IPS DF 6.9 (cell line): ENCODE data around the gene GPC1.

Experiments
- DNase-seq: peaks from one replicate; pipeline ENCODE4 v3.0.0-alpha.2; 2013; ENCODE audit warnings: low read depth, low spot score
- H3K27ac ChIP-seq: one replicate; pipeline ENCODE4 v1.5.1; 2013; ENCODE audit warnings: low read length, control low read depth
- H3K27me3 ChIP-seq: 2 replicates; pipeline ENCODE4 v1.6.1; 2013; ENCODE audit warnings: mild to moderate bottlenecking, low read length; ENCODE audit not compliant: control insufficient read depth, insufficient read depth
- H3K36me3 ChIP-seq: 2 replicates; pipeline ENCODE4 v1.6.1; 2013; ENCODE audit warnings: low read length; ENCODE audit not compliant: control insufficient read depth, insufficient read depth
- H3K4me1 ChIP-seq: 2 replicates; pipeline ENCODE4 v1.6.1; 2013; ENCODE audit warnings: low read length; ENCODE audit not compliant: control insufficient read depth, insufficient read depth
- H3K4me3 ChIP-seq: 2 replicates; pipeline ENCODE4 v1.5.1; 2013; ENCODE audit warnings: mild to moderate bottlenecking, low read length
- H3K9me3 ChIP-seq: 2 replicates; pipeline ENCODE4 v1.6.1; 2013; ENCODE audit warnings: low read length, inconsistent platforms; ENCODE audit not compliant: control insufficient read depth, insufficient read depth
- WGBS: extraction: QIAGEN DNeasy Blood & Tissue Kit; methylation state at CpG from one replicate; pipeline ENCODE4 v1.1.7; 2013; ENCODE audit warnings: mixed read lengths, missing lambda C conversion rate; ENCODE audit not compliant: insufficient read length, insufficient coverage; 5-methylcytosine and 5-hydroxymethylcytosine counted together

Gene GPC1

GRCh38 chr2:240431661-240432424 lies 3.6 kb upstream of the GPC1 start:
- Histone ChIP-seq H3K4me3 (no peak overlapping the region), H3K9me3 (no peaks in the 10 kb centered on the region), H3K27me3 (peaks cover 2% of the 10 kb centered on the region), H3K36me3 (no peaks in the 10 kb centered on the region), H3K4me1 (peaks cover 3% of the 10 kb centered on the region), H3K27ac (no peak overlapping the region)
- no peak for DNase-seq
- no CpG with 5 or more reads among the region's 12 CpGs for WGBS

- H3K27ac ChIP-seq, result no peak overlapping the region
- DNase-seq, result no peak
- no CpG with 5 or more reads among the region's 9 CpGs for WGBS
These were observed 3.0 kb upstream of the GPC1 start for GRCh38 chr2:240432430-240432819.

GRCh38 chr2:240432820-240433801 lies 2.4 kb upstream of the GPC1 start:
- DNase-seq, result no peak
- no peak overlapping the region for H3K4me3 ChIP-seq
- H3K9me3 ChIP-seq, result no peaks in the 10 kb centered on the region
- no CpG with 5 or more reads among the region's 34 CpGs for WGBS
- peaks cover 15% of the 10 kb centered on the region for H3K27me3 ChIP-seq
- H3K36me3 ChIP-seq, result no peaks in the 10 kb centered on the region
- peaks cover 7% of the 10 kb centered on the region for H3K4me1 ChIP-seq
- H3K27ac ChIP-seq, result no peak overlapping the region

More at GRCh38 chr2:240432430-240432819, 3.0 kb upstream of the GPC1 start:
- Histone ChIP-seq H3K4me3 (no peak overlapping the region), H3K4me1 (peaks cover 5% of the 10 kb centered on the region), H3K36me3 (no peaks in the 10 kb centered on the region), H3K27me3 (peaks cover 8% of the 10 kb centered on the region), H3K9me3 (no peaks in the 10 kb centered on the region)

- no peak overlapping the region for H3K27ac ChIP-seq
- peaks cover 8% of the 10 kb centered on the region for H3K4me1 ChIP-seq
- H3K27me3 ChIP-seq, result peaks cover 15% of the 10 kb centered on the region
- DNase-seq, result no peak
- no peaks in the 10 kb centered on the region for H3K36me3 ChIP-seq
- peak overlapping the region; percentile 79; the same call in 1 of the 2 replicates for H3K4me3 ChIP-seq
- no CpG with 5 or more reads among the region's 16 CpGs for WGBS
- H3K9me3 ChIP-seq, result no peaks in the 10 kb centered on the region
These were observed 1.3 kb upstream of the GPC1 start for GRCh38 chr2:240433973-240434727.

- peaks cover 15% of the 10 kb centered on the region for H3K27me3 ChIP-seq
These were observed 571 bp upstream of the GPC1 start for GRCh38 chr2:240434728-240435456.

GRCh38 chr2:240435948-240436682 lies 652 bp downstream of the GPC1 start:
- Histone ChIP-seq H3K27ac (no peak overlapping the region), H3K9me3 (no peaks in the 10 kb centered on the region), H3K36me3 (no peaks in the 10 kb centered on the region), H3K27me3 (peaks cover 15% of the 10 kb centered on the region), H3K4me3 (peak overlapping the region; percentile 80), H3K4me1 (peaks cover 8% of the 10 kb centered on the region)
- no peak for DNase-seq
- no CpG with 5 or more reads among the region's 88 CpGs for WGBS

More at GRCh38 chr2:240434728-240435456, 571 bp upstream of the GPC1 start:
- peak; percentile 60 for DNase-seq
- H3K4me3 ChIP-seq, result peak overlapping the region; percentile 79; the same call in 1 of the 2 replicates
- H3K9me3 ChIP-seq, result no peaks in the 10 kb centered on the region
- WGBS, result no CpG with 5 or more reads among the region's 71 CpGs
- H3K4me1 ChIP-seq, result peaks cover 8% of the 10 kb centered on the region
- H3K36me3 ChIP-seq, result no peaks in the 10 kb centered on the region
- H3K27ac ChIP-seq, result no peak overlapping the region

GRCh38 chr2:240436683-240437550 lies 1.5 kb downstream of the GPC1 start:
- H3K4me1 ChIP-seq, result peaks cover 8% of the 10 kb centered on the region
- no peaks in the 10 kb centered on the region for H3K9me3 ChIP-seq
- H3K27me3 ChIP-seq, result peaks cover 15% of the 10 kb centered on the region
- H3K27ac ChIP-seq, result no peak overlapping the region
- WGBS, result no CpG with 5 or more reads among the region's 45 CpGs
- peak overlapping the region; percentile 80; the same call in 1 of the 2 replicates for H3K4me3 ChIP-seq
- DNase-seq, result no peak
- no peaks in the 10 kb centered on the region for H3K36me3 ChIP-seq

GRCh38 chr2:240437551-240437860 lies 2.0 kb downstream of the GPC1 start:
- Histone ChIP-seq H3K4me1 (peaks cover 8% of the 10 kb centered on the region), H3K27me3 (peaks cover 15% of the 10 kb centered on the region), H3K9me3 (no peaks in the 10 kb centered on the region), H3K27ac (no peak overlapping the region), H3K4me3 (no peak overlapping the region), H3K36me3 (no peaks in the 10 kb centered on the region)
- no peak for DNase-seq
- no CpG with 5 or more reads among the region's 2 CpGs for WGBS
